AML-193 (cell line): ENCODE results near the gene PRM1.

Experiments
- DNase-seq, 2 experiments: peaks; one replicate each; lab custom pipeline; 2025; lab: John Stamatoyannopoulos, UW

The PRM1 gene

GRCh38 chr16:11273721-11274324 is 7.3 kb downstream of the PRM1 start:
- DNase-seq = no peak

- no peak for DNase-seq
These were observed 8.0 kb downstream of the PRM1 start, which contains the start of gene PRM3 for GRCh38 chr16:11272921-11273720. Gene PRM3 (minus strand): TSS chr16:11273629. CDS start chr16:11273595, 34 bp downstream.

- no peak for DNase-seq
These were observed 8.6 kb downstream of the PRM1 start for GRCh38 chr16:11272484-11272883.

- no peak for DNase-seq
These were observed 9.5 kb downstream of the PRM1 start for GRCh38 chr16:11271610-11272009.

- DNase-seq = no peak
These were observed 10.4 kb downstream of the PRM1 start for GRCh38 chr16:11270602-11271162.

- DNase-seq = no peak
These were observed 12.2 kb downstream of the PRM1 start, which contains the start of gene TNP2 for GRCh38 chr16:11268921-11269375. Gene TNP2 (minus strand): TSS chr16:11269325. CDS start chr16:11269262, 63 bp downstream.

- no peak for DNase-seq
These were observed 16.0 kb downstream of the PRM1 start for GRCh38 chr16:11265124-11265523.

- DNase-seq = peak; percentile 29 to 48
These were observed 16.8 kb downstream of the PRM1 start for GRCh38 chr16:11264155-11264832.

GRCh38 chr16:11263737-11264136 is 17.4 kb downstream of the PRM1 start:
- no peak for DNase-seq

- no peak for DNase-seq
These were observed 18.2 kb downstream of the PRM1 start for GRCh38 chr16:11262915-11263314.

- DNase-seq = no peak
These were observed 20.5 kb downstream of the PRM1 start for GRCh38 chr16:11260596-11260966.

GRCh38 chr16:11259655-11260595 is 21.2 kb downstream of the PRM1 start:
- DNase-seq = no peak

- DNase-seq = no peak
These were observed 22.3 kb downstream of the PRM1 start for GRCh38 chr16:11258553-11259492.

- DNase-seq = peak; percentile 72 to 84
These were observed 23.8 kb downstream of the PRM1 start for GRCh38 chr16:11257131-11257938.

GRCh38 chr16:11256661-11257130 is 24.4 kb downstream of the PRM1 start:
- no peak for DNase-seq

GRCh38 chr16:11255737-11256660 is 25.1 kb downstream of the PRM1 start, which contains the start of gene SOCS1:
Gene SOCS1 (minus strand): TSS chr16:11256204. CDS start chr16:11255478, 726 bp downstream.
- DNase-seq = peak; percentile 76 to 79

GRCh38 chr16:11254913-11255736 is 26.0 kb downstream of the PRM1 start:
- DNase-seq = peak; percentile 34 to 60
